HEK293 (cell line): ENCODE measurements around the gene ARHGEF11.

Source experiments
- CTCF ChIA-PET: fragments of 350-600 bp; formaldehyde crosslinking; extraction: SDS; loops from one replicate; lab custom pipeline; 2021; ENCODE audit warnings: antibody characterized with exemption; lab: Yijun Ruan, JAX
- POLR2A ChIA-PET: fragments of 300-600 bp; formaldehyde crosslinking; extraction: SDS; loops from one replicate; lab custom pipeline; 2020; ENCODE audit warnings: antibody characterized with exemption, inconsistent platforms; lab: Yijun Ruan, JAX
- H3K27ac ChIP-seq: fragments of 200-500 bp; sonication (Bioruptor generic); 2 replicates; pipeline ENCODE4 v1.5.1; 2014; ENCODE audit warnings: low read depth, low read length, control low read depth, inconsistent platforms; ENCODE audit errors: extremely low read depth
- H3K36me3 ChIP-seq, 2 experiments: fragments of 200-500 bp in 1 of 2; sonication (Bioruptor generic) in 1 of 2; 1 replicate in 1 of 2; 2 replicates in 1 of 2; pipeline ENCODE4 v1.5.1; 2014 to 2017; ENCODE audit warnings: inconsistent platforms in 2 of 2, low read length in 2 of 2; ENCODE audit not compliant: control insufficient read depth in 2 of 2, insufficient read depth in 1 of 2
- H3K4me1 ChIP-seq: fragments of 200-500 bp; sonication (Bioruptor generic); 2 replicates; pipeline ENCODE4 v1.5.1; 2014; ENCODE audit warnings: mild to moderate bottlenecking, low read length, inconsistent platforms; ENCODE audit not compliant: control insufficient read depth, insufficient read depth
- H3K4me3 ChIP-seq: 2 replicates; pipeline ENCODE4 v1.5.1; 2011; ENCODE audit warnings: low read depth, mild to moderate bottlenecking, control low read depth, low read length, moderate library complexity
- H3K9me3 ChIP-seq: fragments of 200-500 bp; sonication (Bioruptor generic); 2 replicates; pipeline ENCODE4 v1.5.1; 2014; ENCODE audit warnings: low read depth, low read length, inconsistent platforms; ENCODE audit not compliant: control insufficient read depth, insufficient read depth
- EGR2 ChIP-seq: fragments of 450-650 bp; formaldehyde crosslinking; IDR thresholded peaks from 2 replicates; pipeline ENCODE4 v1.5.1; 2016; ENCODE audit warnings: low read depth, missing biosample characterization, missing genetic modification characterization
- FEZF1 ChIP-seq: fragments of 450-650 bp; formaldehyde crosslinking; IDR thresholded peaks from 2 replicates; pipeline ENCODE4 v1.5.1; 2016; ENCODE audit warnings: missing biosample characterization, missing genetic modification characterization
- GLI4 ChIP-seq: fragments of 450-650 bp; formaldehyde crosslinking; IDR thresholded peaks from 2 replicates; pipeline ENCODE4 v1.5.1; 2016; ENCODE audit warnings: missing biosample characterization, missing genetic modification characterization
- PBX3 ChIP-seq: sonication (generic); formaldehyde crosslinking; IDR thresholded peaks from 2 replicates; pipeline ENCODE4 v1.8.1; 2022; ENCODE audit warnings: mild to moderate bottlenecking, moderate library complexity, missing genetic modification reagents
- SP7 ChIP-seq: fragments of 450-650 bp; formaldehyde crosslinking; IDR thresholded peaks from 2 replicates; pipeline ENCODE4 v1.5.1; 2016; ENCODE audit warnings: missing biosample characterization, missing genetic modification characterization
- WT1 ChIP-seq: fragments of 450-650 bp; formaldehyde crosslinking; IDR thresholded peaks from 2 replicates; pipeline ENCODE4 v1.5.1; 2016; ENCODE audit warnings: missing biosample characterization, missing genetic modification characterization
- ZBTB20 ChIP-seq: fragments of 450-650 bp; formaldehyde crosslinking; IDR thresholded peaks from 2 replicates; pipeline ENCODE4 v1.5.1; 2016; ENCODE audit warnings: missing biosample characterization, missing genetic modification characterization
- ZBTB48 ChIP-seq: fragments of 450-650 bp; formaldehyde crosslinking; IDR thresholded peaks from 2 replicates; pipeline ENCODE4 v1.5.1; 2016; ENCODE audit warnings: missing biosample characterization, missing genetic modification characterization
- ZIC2 ChIP-seq: fragments of 450-650 bp; formaldehyde crosslinking; IDR thresholded peaks from 2 replicates; pipeline ENCODE4 v1.5.1; 2016; ENCODE audit warnings: missing biosample characterization, missing genetic modification characterization
- ZNF140 ChIP-seq: fragments of 450-650 bp; formaldehyde crosslinking; IDR thresholded peaks from 2 replicates; pipeline ENCODE4 v1.5.1; 2016; ENCODE audit warnings: missing biosample characterization, missing genetic modification characterization
- ZNF16 ChIP-seq: fragments of 450-650 bp; formaldehyde crosslinking; IDR thresholded peaks from 2 replicates; pipeline ENCODE4 v1.5.1; 2016; ENCODE audit warnings: low read depth, missing biosample characterization, missing genetic modification characterization
- ZNF223 ChIP-seq: fragments of 450-650 bp; formaldehyde crosslinking; IDR thresholded peaks from 2 replicates; pipeline ENCODE4 v1.5.1; 2016; ENCODE audit warnings: missing biosample characterization, missing genetic modification characterization
- ZNF558 ChIP-seq: fragments of 450-650 bp; formaldehyde crosslinking; IDR thresholded peaks from 2 replicates; pipeline ENCODE4 v1.5.1; 2016; ENCODE audit warnings: missing biosample characterization, missing genetic modification characterization
- ZNF560 ChIP-seq: fragments of 450-650 bp; formaldehyde crosslinking; IDR thresholded peaks from 2 replicates; pipeline ENCODE4 v1.5.1; 2017; ENCODE audit warnings: missing biosample characterization, missing genetic modification characterization, borderline replicate concordance
- ZNF561 ChIP-seq: fragments of 450-650 bp; IDR thresholded peaks from 2 replicates; pipeline ENCODE4 v1.5.1; 2018; ENCODE audit warnings: missing biosample characterization, missing genetic modification characterization, borderline replicate concordance
- ZNF664 ChIP-seq: fragments of 450-650 bp; formaldehyde crosslinking; IDR thresholded peaks from 2 replicates; pipeline ENCODE4 v1.5.1; 2016; ENCODE audit warnings: missing biosample characterization, missing genetic modification characterization
- ZNF707 ChIP-seq: fragments of 450-650 bp; formaldehyde crosslinking; IDR thresholded peaks from 2 replicates; pipeline ENCODE4 v1.5.1; 2016; ENCODE audit warnings: missing biosample characterization, missing genetic modification characterization
- ZSCAN5A ChIP-seq: fragments of 450-650 bp; formaldehyde crosslinking; IDR thresholded peaks from 2 replicates; pipeline ENCODE4 v1.5.1; 2016; ENCODE audit warnings: missing biosample characterization, missing genetic modification characterization

ARHGEF11 gene

GRCh38 chr1:156942576-156942975 lies 103.0 kb downstream of the ARHGEF11 start:
- Histone ChIP-seq H3K27ac (no peak overlapping the region), H3K9me3 (no peaks in the 10 kb centered on the region), H3K36me3 (peaks cover 0 to 100% of the 10 kb centered on the region in 2 experiments; a peak in 2 of 3 replicates)
- CTCF ChIA-PET = interaction anchor here (0.6 kb wide), 2 partner anchors 214 to 638 kb away, joined by 3 to 4 read pairs; no protein-coding TSS in a partner anchor
- TF ChIP-seq EGR2 (tag by site-specific recombination) = no peak
- TF ChIP-seq ZBTB48 (tag by site-specific recombination) = no peak
- TF ChIP-seq ZNF558 (tag by site-specific recombination) = no peak
- TF ChIP-seq PBX3 = no peak
- TF ChIP-seq, all 188 proteins: peak for 0
- no peaks in the 10 kb centered on the region for H3K4me1 ChIP-seq
- no peak overlapping the region for H3K4me3 ChIP-seq
- POLR2A ChIA-PET = no interaction called here

- H3K9me3 ChIP-seq = no peaks in the 10 kb centered on the region
- CTCF ChIA-PET = interaction anchor here (0.6 kb wide), 2 partner anchors 214 to 638 kb away, joined by 3 to 4 read pairs; no protein-coding TSS in a partner anchor
- POLR2A ChIA-PET = no interaction called here
- H3K4me3 ChIP-seq = no peak overlapping the region
- H3K27ac ChIP-seq = no peak overlapping the region
- TF ChIP-seq ZNF140 (tag by site-specific recombination) (no peak), FEZF1 (tag by site-specific recombination) (no peak), ZNF560 (no peak), WT1 (no peak), ZNF664 (tag by site-specific recombination) (no peak), ZNF223 (tag by site-specific recombination) (no peak), ZBTB20 (no peak), SP7 (tag by site-specific recombination) (no peak), ZNF561 (tag by site-specific recombination) (no peak), ZSCAN5A (tag by site-specific recombination) (no peak)
- TF ChIP-seq, all 188 proteins: peak for 0
- Histone ChIP-seq H3K4me1 (no peaks in the 10 kb centered on the region), H3K36me3 (peaks cover 0 to 100% of the 10 kb centered on the region in 2 experiments; a peak in 2 of 3 replicates)
Measured at GRCh38 chr1:156942176-156942575, 103.4 kb downstream of the ARHGEF11 start.

- peaks cover 0 to 100% of the 10 kb centered on the region in 2 experiments; a peak in 2 of 3 replicates for H3K36me3 ChIP-seq
- ChIA-PET POLR2A (no interaction called here), CTCF (interaction anchor here (1.3 kb wide), 1 partner anchor 13 kb away, joined by 3 read pairs; no protein-coding TSS in a partner anchor)
- TF ChIP-seq ZNF16 (tag by site-specific recombination) (no peak), ZNF707 (tag by site-specific recombination) (no peak), GLI4 (tag by site-specific recombination) (no peak), ZIC2 (tag by site-specific recombination) (peak; percentile 100)
- H3K4me1 ChIP-seq = no peaks in the 10 kb centered on the region
- H3K9me3 ChIP-seq = no peaks in the 10 kb centered on the region
- no peak overlapping the region for H3K4me3 ChIP-seq
- H3K27ac ChIP-seq = no peak overlapping the region
Measured at GRCh38 chr1:156941675-156942074, 103.9 kb downstream of the ARHGEF11 start.
